SU-DHL-6 (cell line): ENCODE results near the gene STK38.

Experiments used
- H2AFZ ChIP-seq: fragments of 200-600 bp; sonication (generic); 2 replicates; pipeline ENCODE4 v1.6.1; 2014; ENCODE audit warnings: low read depth, mild to moderate bottlenecking, moderate library complexity, mixed read lengths, antibody characterized with exemption, low read length; ENCODE audit not compliant: severe bottlenecking
- H3F3A ChIP-seq: fragments of 200-600 bp; shearing (Covaris generic); 2 replicates; pipeline ENCODE4 v1.6.0; 2016; ENCODE audit warnings: antibody characterized with exemption, mild to moderate bottlenecking; ENCODE audit not compliant: insufficient read depth
- H3K27ac ChIP-seq: fragments of 200-600 bp; sonication (generic); 2 replicates; pipeline ENCODE4 v1.5.1; 2016; ENCODE audit warnings: low read depth, mild to moderate bottlenecking, low read length, moderate library complexity, mixed read lengths
- H3K27me3 ChIP-seq: fragments of 200-600 bp; sonication (generic), shearing (Covaris generic); 2 replicates; pipeline ENCODE4 v1.6.0; 2014; ENCODE audit warnings: mild to moderate bottlenecking, low read length
- H3K36me3 ChIP-seq: fragments of 200-600 bp; sonication (generic); 2 replicates; pipeline ENCODE4 v1.6.1; 2014; ENCODE audit warnings: mild to moderate bottlenecking, low read length, mixed read lengths
- H3K4me2 ChIP-seq: fragments of 300-600, 200-600 bp; shearing (Covaris generic), sonication (generic); 2 replicates; pipeline ENCODE4 v1.6.0; 2014; ENCODE audit warnings: low read length, low read depth, mild to moderate bottlenecking; ENCODE audit not compliant: poor library complexity, severe bottlenecking
- H3K4me3 ChIP-seq: fragments of 200-600 bp; sonication (generic); 2 replicates; pipeline ENCODE4 v1.5.1; 2014; ENCODE audit warnings: antibody characterized with exemption, low read length, mild to moderate bottlenecking, mixed read lengths; ENCODE audit not compliant: insufficient read depth, poor library complexity, severe bottlenecking
- H3K79me2 ChIP-seq: fragments of 200-600 bp; sonication (generic); 2 replicates; pipeline ENCODE4 v1.6.1; 2014; ENCODE audit warnings: mild to moderate bottlenecking, low read length, moderate library complexity; ENCODE audit not compliant: insufficient read depth
- H3K9ac ChIP-seq: fragments of 200-600 bp; sonication (generic); 2 replicates; pipeline ENCODE4 v1.7.0; 2014; ENCODE audit warnings: mild to moderate bottlenecking, low read length
- H3K9me2 ChIP-seq: fragments of 200-600 bp; sonication (generic); replicated peaks from 2 replicates; pipeline ENCODE4 v1.6.1; 2014; ENCODE audit warnings: low read length; ENCODE audit not compliant: insufficient read depth
- H3K9me3 ChIP-seq: fragments of 200-600 bp; sonication (generic); 2 replicates; pipeline ENCODE4 v1.6.1; 2014; ENCODE audit warnings: low read length, mixed read lengths; ENCODE audit not compliant: insufficient read depth
- H4K20me1 ChIP-seq: fragments of 200-600 bp; sonication (generic); 2 replicates; pipeline ENCODE4 v1.6.1; 2014; ENCODE audit warnings: low read depth, mild to moderate bottlenecking, antibody characterized with exemption, low read length, moderate library complexity, mixed read lengths
- CTCF ChIP-seq: fragments of 200-600 bp; sonication (generic); IDR thresholded peaks from one replicate; pipeline ENCODE4 v1.5.1; 2017; ENCODE audit warnings: antibody characterized with exemption, mild to moderate bottlenecking, low read length, moderate library complexity; ENCODE audit not compliant: insufficient read depth, poor library complexity, severe bottlenecking
- EZH2phosphoT487 ChIP-seq: fragments of 200-600 bp; sonication (generic), shearing (Covaris generic); conservative IDR thresholded peaks from 2 replicates; pipeline ENCODE4 v1.6.1; 2018; ENCODE audit warnings: mild to moderate bottlenecking, antibody characterized with exemption, low read length, moderate library complexity, mixed read lengths

Gene STK38

DNA sequence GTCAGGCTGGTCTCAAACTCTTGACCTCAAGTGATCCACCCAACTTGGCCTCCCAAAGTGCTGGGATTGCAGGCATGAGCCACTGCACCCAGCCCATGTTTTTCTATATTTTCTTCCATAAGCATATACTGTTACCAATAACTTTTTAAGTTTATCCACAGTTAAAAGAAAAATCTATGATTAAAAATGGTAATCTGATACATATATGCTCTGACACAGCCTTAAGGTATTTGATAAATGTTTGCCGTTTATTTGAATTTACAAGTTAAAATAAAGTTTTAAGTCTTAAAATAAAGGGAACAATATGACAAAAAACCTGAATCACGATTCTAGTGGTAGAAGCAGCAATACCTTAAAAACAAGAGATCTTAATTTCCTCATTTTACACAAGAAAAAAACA, 5.2 kb downstream of the STK38 start:
- H3K4me3 ChIP-seq = no peak overlapping the region
- peaks cover 9% of the 10 kb centered on the region; the same call in 1 of the 2 replicates for H4K20me1 ChIP-seq
- peaks cover 30% of the 10 kb centered on the region for H3K36me3 ChIP-seq

GRCh38 chr6:36539814-36540568, 7.3 kb downstream of the STK38 start:
- Histone ChIP-seq H3K27me3 (no peaks in the 10 kb centered on the region), H3K79me2 (peaks cover 64% of the 10 kb centered on the region), H3K36me3 (peaks cover 37% of the 10 kb centered on the region), H3K4me2 (no peak overlapping the region), H3K9me3 (no peaks in the 10 kb centered on the region), H3K9ac (no peak overlapping the region), H3K27ac (no peak overlapping the region), H3F3A (peaks cover 17% of the 10 kb centered on the region), H4K20me1 (peaks cover 12% of the 10 kb centered on the region; the same call in 1 of the 2 replicates), H3K9me2 (no peaks in the 10 kb centered on the region), H2AFZ (no peak overlapping the region), H3K4me3 (no peak overlapping the region)
- TF ChIP-seq EZH2phosphoT487 = no peak
- no peak for TF ChIP-seq CTCF

More for the DNA sequence above, 5.2 kb downstream of the STK38 start:
- no peak overlapping the region for H3K27ac ChIP-seq
- H3K9me2 ChIP-seq = no peaks in the 10 kb centered on the region
- no peak overlapping the region for H3K4me2 ChIP-seq
- no peaks in the 10 kb centered on the region for H3K9me3 ChIP-seq
- no peaks in the 10 kb centered on the region for H3K27me3 ChIP-seq
- H2AFZ ChIP-seq = no peak overlapping the region
- TF ChIP-seq EZH2phosphoT487 (no peak), CTCF (no peak)
- no peak overlapping the region for H3K9ac ChIP-seq
- H3F3A ChIP-seq = peaks cover 26% of the 10 kb centered on the region
- H3K79me2 ChIP-seq = peaks cover 71% of the 10 kb centered on the region

- no peaks in the 10 kb centered on the region for H3K9me3 ChIP-seq
- H3K36me3 ChIP-seq = peaks cover 51% of the 10 kb centered on the region
- peaks cover 5% of the 10 kb centered on the region; the same call in 1 of the 2 replicates for H4K20me1 ChIP-seq
- H3K9ac ChIP-seq = no peak overlapping the region
- H3K27ac ChIP-seq = no peak overlapping the region
- H2AFZ ChIP-seq = no peak overlapping the region
- no peaks in the 10 kb centered on the region for H3K9me2 ChIP-seq
- peaks cover 12% of the 10 kb centered on the region for H3F3A ChIP-seq
- TF ChIP-seq CTCF (no peak), EZH2phosphoT487 (no peak)
- H3K4me3 ChIP-seq = no peak overlapping the region
- peaks cover 64% of the 10 kb centered on the region for H3K79me2 ChIP-seq
- H3K4me2 ChIP-seq = no peak overlapping the region
- no peaks in the 10 kb centered on the region for H3K27me3 ChIP-seq
Observed at GRCh38 chr6:36536873-36537547, 10.3 kb downstream of the STK38 start.
